ENCODE measurements around the gene ESPN.

Gene ESPN

GRCh38 chr1:6499296-6499695 is 74.7 kb downstream of the ESPN start:
- DNase-seq (ENCODE audit: low read depth): no peak

- peak; percentile 71 for DNase-seq (ENCODE audit: low read depth)
Measured at GRCh38 chr1:6500544-6501278, 76.1 kb downstream of the ESPN start.

GRCh38 chr1:6501279-6501813 is 76.8 kb downstream of the ESPN start:
- DNase-seq (ENCODE audit: low read depth): no peak

- DNase-seq (ENCODE audit: low read depth): peak; percentile 55
Measured at GRCh38 chr1:6502000-6502891, 77.7 kb downstream of the ESPN start.

GRCh38 chr1:6503884-6504602 is 79.5 kb downstream of the ESPN start:
- no peak for DNase-seq (ENCODE audit: low read depth)

GRCh38 chr1:6504887-6505286 is 80.3 kb downstream of the ESPN start:
- DNase-seq (ENCODE audit: low read depth): no peak

GRCh38 chr1:6505367-6506209 is 81.0 kb downstream of the ESPN start:
- no peak for DNase-seq (ENCODE audit: low read depth)

- DNase-seq (ENCODE audit: low read depth): no peak
Measured at GRCh38 chr1:6506210-6507036, 81.8 kb downstream of the ESPN start.

GRCh38 chr1:6507037-6507428 is 82.5 kb downstream of the ESPN start:
- DNase-seq (ENCODE audit: low read depth): no peak

GRCh38 chr1:6507461-6507911 is 82.9 kb downstream of the ESPN start:
- peak; percentile 27 for DNase-seq (ENCODE audit: low read depth)

- DNase-seq (ENCODE audit: low read depth): no peak
Measured at GRCh38 chr1:6508154-6508815, 83.7 kb downstream of the ESPN start.

- no peak for DNase-seq (ENCODE audit: low read depth)
Measured at GRCh38 chr1:6508816-6509189, 84.2 kb downstream of the ESPN start.

- no peak for DNase-seq (ENCODE audit: low read depth)
Measured at GRCh38 chr1:6509220-6509918, 84.8 kb downstream of the ESPN start.

- no peak for DNase-seq (ENCODE audit: low read depth)
Measured at GRCh38 chr1:6509919-6510291, 85.3 kb downstream of the ESPN start.

- DNase-seq (ENCODE audit: low read depth): no peak
Measured at GRCh38 chr1:6510493-6510892, 85.9 kb downstream of the ESPN start.

All from fibroblast of gingiva (primary cell).